GM18517 (cell line): Measurements from ENCODE around the gene PRRG3.

ENCODE experiments used
- ATAC-seq: cut with Tn5 transposase; IDR thresholded peaks from one replicate; pipeline ENCODE4 v1.9.1; 2021; ENCODE audit warnings: mild to moderate bottlenecking, moderate library complexity; ENCODE audit not compliant: unreplicated experiment

Gene PRRG3

DNA sequence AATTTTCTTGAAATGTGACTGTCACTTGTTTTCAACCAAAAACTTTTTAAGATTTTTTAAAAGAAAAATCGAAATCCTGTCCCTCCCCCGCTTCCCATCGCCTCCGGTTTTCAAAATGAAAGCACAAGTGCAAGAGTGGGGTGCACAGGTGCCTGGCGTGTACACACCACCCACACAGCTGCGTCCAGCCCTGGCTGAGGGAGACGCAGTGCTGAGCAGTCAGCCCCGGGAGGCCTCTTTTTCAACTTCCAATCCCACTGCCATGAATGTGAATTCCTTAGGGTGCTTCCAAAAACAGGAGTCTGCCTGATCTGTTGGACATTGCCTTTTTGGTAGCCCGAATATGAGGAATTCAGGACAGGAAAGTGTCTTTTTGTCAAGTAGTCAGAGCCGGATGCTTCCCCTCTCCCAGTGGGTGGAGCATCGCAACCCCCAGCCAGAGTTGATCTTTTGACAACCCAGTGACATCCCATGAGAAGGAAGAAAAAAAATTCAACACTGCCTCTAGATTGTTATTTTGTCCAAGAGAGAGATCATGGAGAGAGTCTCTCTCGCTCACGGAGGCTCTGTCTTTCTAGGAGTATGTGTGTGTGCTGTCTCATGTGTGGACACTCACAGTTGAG lies 8.9 kb downstream of the PRRG3 start:
- ATAC-seq, result no peak

GRCh38 chrX:151708821-151709220 lies 13.6 kb downstream of the PRRG3 start:
- ATAC-seq, result no peak

DNA sequence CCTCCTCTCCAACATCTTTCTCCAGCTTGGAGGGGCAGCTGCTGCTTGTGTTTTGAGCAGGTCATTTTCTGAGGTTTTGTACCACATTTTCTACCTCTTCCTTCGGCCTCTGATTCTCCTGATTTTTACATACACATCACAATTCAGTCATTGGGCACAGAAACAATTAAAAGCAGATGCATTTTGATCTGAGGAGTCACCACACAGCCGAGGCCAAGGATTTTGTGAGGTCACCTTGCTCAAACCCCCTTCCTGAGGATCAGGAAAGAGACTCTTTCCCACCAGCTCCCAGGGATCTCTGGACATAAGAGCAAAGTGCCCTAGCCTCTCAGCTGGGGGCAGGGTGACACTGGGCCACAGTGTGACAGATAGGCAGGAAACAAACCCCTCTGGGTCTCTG lies 15.2 kb downstream of the PRRG3 start:
- no peak for ATAC-seq

DNA sequence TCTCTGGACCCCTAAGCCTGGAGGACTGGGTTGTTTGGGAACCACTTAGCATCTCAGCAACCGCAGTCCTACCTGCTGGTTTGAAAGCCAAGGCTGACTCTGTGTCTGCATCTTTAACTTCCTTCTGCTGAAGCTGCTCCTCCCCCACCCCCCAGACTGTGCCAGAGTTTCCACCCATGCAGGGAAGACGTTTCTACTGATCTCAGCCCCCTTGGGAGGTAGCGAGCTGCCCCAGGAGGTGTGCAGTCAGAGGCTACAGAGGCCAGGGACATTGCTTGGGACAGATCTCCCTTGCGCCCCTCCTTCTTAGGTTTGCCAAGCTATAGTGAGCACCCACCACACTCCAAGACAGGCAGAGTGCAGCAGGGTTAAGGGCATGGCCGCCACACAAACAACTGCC lies 15.9 kb downstream of the PRRG3 start:
- ATAC-seq, result no peak

DNA sequence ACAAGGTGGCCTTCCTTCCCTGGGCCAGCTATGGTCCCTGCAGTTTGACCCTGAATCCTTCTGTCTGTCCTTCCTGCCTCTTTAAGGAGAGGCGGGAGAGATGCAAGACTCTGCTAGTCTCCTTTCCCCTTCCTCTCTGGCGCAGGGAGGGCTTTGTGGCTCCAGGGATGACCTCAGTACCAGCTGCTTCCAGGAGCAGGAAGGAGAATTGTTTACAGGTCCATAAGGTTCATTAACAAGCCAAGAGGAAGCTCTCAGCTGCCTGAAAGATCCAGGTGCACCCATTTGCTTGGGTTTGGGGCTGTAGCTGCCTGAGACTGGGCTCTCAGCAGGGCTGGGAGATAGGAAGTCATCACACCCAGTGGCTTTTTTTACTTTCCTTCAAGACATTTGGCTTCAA lies 16.5 kb downstream of the PRRG3 start:
- ATAC-seq, result no peak

- no peak for ATAC-seq
These were observed 17.0 kb downstream of the PRRG3 start for GRCh38 chrX:151712253-151712652.

DNA sequence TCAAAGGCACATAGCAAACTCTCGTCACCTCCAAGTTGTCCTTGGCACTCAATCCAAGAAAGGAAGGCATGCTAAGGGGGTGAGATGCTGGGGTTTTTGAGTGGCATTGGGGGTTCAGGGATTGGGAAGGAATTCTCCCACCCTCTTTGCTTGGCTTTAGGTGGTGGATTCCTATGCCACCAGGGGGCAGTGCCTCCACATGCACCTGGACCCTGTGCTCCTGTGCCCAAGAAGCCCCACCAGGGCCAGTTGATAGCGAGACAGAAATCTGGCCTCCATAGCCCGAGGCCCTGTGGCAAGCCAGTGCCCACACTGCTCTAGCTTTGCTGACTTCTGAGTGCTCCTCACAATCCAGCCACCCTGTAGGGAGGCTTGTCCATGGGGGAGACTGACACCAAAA lies 18.6 kb downstream of the PRRG3 start:
- ATAC-seq, result no peak

- ATAC-seq, result no peak
These were observed 19.1 kb downstream of the PRRG3 start for GRCh38 chrX:151714362-151714761.

DNA sequence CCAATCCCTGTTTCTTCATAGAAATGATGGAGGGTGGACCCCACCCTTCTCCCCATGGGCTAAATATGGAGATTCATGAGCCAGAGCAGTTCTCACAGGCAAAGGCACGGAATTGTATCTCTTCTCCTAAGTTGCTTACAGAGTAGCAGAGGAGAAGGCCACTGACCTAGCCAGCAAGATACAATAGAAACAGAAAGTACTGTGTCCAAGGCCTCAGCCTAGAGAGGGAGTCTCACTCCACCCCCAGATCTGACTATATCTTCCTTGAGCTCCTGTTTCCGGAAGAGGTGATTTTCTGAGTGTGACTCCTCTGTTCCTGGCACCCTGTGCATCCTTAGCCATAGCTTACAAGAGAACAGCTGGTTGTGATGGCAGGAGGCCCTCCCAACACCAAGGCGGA lies 20.5 kb downstream of the PRRG3 start, which contains the start of gene FATE1:
TSS of gene FATE1 (plus strand) at position 284 of the 400 bp plus-strand sequence. CDS start at position 369, 85 bp downstream.
- no peak for ATAC-seq

- no peak for ATAC-seq
These were observed 27.1 kb downstream of the PRRG3 start for GRCh38 chrX:151722241-151722846.

DNA sequence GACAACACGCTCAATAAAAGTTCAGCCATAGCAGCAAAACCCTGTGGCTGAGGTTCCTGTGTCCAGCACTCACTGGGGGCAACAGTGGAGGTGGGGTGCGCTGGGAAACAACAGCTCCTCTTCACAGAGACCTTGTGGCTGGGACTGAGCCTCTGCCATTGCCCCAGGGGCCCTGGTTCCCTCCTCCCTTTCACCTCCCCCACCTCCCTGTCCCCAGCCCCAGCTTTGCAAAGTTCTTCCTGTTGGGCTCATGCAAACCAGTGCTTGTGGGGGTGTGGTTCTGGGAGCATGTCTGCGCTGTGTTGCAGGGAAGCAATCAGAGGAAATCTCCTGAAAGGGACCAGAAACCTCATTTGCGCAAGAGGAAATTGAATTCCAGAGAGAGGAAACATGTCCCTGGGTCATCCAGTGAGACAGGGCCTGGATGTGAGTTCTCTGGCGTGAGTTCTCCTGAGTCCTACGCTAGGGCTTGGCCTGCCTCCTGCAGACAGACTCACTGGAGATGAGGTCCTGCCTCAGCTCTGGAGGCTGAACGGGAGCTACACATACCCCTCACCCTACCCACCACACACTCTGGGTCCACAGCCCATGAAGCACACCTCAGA lies 28.0 kb downstream of the PRRG3 start:
- ATAC-seq, result no peak

- ATAC-seq, result no peak
These were observed 29.5 kb downstream of the PRRG3 start for GRCh38 chrX:151724563-151725337.

GRCh38 chrX:151725338-151725614 lies 30.0 kb downstream of the PRRG3 start:
- ATAC-seq, result no peak

DNA sequence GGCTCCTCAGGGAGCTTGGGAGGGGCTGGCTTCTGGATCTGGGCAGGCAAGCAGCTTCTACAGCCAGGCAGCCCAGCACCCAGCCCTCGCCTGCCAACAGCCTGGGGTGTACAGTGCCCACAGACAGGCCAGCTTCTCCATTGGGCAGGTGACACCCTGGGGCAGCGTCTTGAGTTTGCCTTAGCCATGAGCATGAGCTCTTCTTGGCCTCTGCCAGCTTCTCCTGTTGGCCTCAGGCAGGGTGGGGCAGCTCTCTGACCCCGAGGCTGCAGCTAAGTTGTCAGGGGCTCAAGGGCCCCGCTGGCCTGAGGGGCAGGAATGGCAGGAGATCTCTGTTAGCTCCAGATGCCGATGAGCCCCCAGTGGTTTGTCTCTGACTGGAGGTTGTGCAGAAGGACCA lies 31.5 kb downstream of the PRRG3 start:
- ATAC-seq, result no peak

DNA sequence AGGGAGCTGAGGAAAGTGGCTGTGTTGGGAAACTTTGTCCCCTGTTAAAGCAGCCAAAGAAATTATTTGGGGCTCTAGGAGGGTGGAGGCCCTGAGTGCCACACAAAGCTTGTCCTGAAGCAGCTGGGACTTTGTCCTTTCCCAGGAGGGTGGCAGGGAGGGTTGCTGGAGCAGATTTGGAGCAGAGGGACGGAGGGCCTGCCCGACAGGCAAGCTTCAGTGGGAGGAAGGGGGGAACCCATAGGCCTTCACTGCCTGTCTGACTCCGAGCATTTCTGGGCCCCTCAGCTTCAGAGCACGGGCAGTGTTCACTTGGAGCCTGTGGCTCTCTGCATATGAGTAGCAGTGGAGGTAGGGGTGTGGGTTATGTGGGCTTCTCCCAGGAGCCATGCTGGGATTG lies 32.1 kb downstream of the PRRG3 start:
- no peak for ATAC-seq

DNA sequence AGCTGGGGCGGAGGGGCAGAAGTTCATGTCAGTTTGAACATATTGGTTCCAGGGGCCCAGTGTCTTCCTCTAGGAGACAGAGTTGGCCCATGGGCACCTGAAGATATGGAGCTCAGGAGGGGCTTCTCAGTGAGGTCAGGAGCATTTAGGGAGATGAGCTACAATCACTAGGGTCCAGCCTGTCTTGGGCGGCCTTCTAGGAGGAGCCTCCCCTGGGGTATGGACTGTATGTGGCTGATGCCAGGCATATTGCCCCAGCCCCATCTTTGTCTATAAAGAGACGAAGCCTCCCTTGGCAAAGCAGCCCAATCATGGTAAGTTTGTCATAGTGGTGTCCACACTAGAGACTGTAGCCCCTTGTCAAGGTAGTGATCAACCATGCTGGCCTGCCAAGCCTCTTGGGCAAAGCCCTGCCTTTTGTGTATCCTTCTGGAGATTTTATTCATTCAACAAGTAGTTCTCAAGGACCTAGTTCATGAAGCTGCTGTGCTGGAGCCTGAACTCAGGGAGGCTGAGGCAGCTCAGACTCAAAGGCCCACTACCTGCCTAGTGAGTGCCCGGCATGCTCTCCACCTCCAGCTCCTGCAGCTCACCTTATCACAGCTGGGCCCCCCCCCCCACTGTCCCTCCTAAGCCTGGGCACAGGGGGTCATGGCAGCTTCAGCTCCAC lies 33.9 kb downstream of the PRRG3 start:
- no peak for ATAC-seq

DNA sequence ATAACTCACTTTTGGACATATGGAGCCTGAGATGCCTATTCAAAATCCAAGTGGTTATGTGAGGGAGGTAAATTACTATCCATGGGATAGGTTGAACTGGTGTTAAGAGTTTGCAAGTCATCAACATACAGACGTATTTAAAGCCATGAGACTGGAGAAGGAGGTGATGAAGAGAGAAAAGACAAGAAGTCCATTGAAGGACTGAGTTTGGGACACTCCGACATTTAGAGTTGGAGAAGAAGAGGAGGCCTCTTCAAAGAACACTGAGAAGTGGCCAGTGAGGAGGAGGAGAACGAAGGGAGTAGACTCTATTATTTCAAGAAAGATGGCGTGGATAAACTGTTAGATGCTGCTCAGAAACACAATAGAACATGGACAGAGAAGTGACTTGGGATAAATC lies 39.2 kb downstream of the PRRG3 start, which contains the start of gene CNGA2:
TSS of gene CNGA2 (plus strand) at position 301 of the 400 bp plus-strand sequence. CDS start 3,738 bp downstream, outside the sequence.
- ATAC-seq, result no peak

GRCh38 chrX:151735219-151735618 lies 40.0 kb downstream of the PRRG3 start:
- no peak for ATAC-seq

- no peak for ATAC-seq
These were observed 41.4 kb downstream of the PRRG3 start for GRCh38 chrX:151736685-151737084.

GRCh38 chrX:151737494-151737893 lies 42.2 kb downstream of the PRRG3 start:
- no peak for ATAC-seq

DNA sequence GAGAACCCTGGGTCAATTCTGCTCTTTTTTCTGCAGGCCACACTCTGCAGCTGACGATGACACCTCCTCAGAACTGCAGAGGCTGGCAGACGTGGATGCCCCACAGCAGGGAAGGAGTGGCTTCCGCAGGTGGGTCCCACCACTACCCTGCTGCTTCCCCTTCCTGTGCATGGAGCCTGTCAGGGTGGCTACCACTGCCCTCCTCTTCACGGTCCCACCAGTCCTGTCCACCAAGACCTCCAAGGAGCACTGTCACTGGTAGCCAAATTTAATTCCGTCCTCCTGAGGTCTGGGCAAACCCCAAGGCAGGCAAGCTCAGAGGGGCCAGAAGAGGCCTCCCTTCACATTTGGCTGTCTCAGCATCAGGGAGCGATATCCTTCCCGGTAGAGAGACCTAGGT lies 43.5 kb downstream of the PRRG3 start:
- ATAC-seq, result no peak
